Measurements from ENCODE around the gene FAM13A. TPM values are rescaled to one million over a fixed set of nuclear protein-coding genes. Genes with fewer than 3 reads are reported as not detected.

Gene FAM13A
- total RNA-seq, 4 donors from 2014 or later, result 5.2 to 19.1 (median 8.2) TPM

- TF ChIP-seq POLR2A (IDR thresholded peaks at IDR 0.05), result no peak
- peak in 5 of 6 experiments; percentile 9 to 42 (median 34) for TF ChIP-seq CTCF (IDR thresholded peaks at IDR 0.05)
- Histone ChIP-seq H3K27me3 (no peaks in the 10 kb centered on the region), H3K4me3 (no peak overlapping the region), H3K36me3 (peaks cover 0 to 95% (median 0%) of the 10 kb centered on the region in 3 donors), H3K9me3 (no peaks in the 10 kb centered on the region), H3K27ac (peak overlapping the region in 2 of 4 donors; percentile 36 to 56), H3K4me1 (peaks cover 0 to 12% (median 4%) of the 10 kb centered on the region in 3 donors)
- WGBS, 2 donors, result 38 to 72% methylated on average over 8 to 9 of the region's 9 CpGs
- intact Hi-C loops (cut with DNase I), result no loop called here
- no peak for DNase-seq
These were observed 350.4 kb downstream of the FAM13A start for GRCh38 chr4:88706574-88706973.

DNA sequence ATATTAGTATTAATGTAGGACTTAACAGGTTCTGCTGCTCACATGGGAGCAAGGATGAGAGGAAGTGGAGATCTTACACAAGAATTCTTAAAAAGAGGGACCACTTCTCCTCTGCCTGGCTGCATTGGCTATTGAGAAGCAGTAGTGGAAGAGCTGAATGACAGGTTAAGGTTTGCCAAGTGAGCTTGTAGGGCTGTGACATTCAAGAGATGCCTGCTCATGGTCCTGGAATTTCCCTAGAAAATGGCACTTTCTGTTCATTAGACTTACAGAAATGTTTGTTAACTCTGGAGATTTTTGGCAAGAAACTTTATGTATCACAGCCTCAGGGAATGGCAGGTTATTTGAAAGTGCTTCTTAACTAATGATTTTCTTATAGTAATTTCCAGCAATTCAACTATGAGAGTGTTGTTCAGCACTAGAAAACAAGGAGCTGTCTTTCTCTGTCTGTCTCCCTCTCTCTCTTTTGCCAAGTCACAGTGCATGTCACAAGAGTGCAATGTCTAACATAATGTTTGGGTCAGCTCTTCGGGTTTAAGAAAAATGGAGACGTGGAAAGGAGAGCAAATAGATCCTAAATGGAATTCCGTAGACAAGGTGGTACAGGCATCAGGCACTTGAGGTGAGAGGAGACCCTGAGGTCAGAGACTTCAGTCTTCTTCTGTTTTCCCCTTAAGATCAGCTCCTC lies 351.0 kb downstream of the FAM13A start:
- TF ChIP-seq CTCF (IDR thresholded peaks at IDR 0.05) (no peak), POLR2A (IDR thresholded peaks at IDR 0.05) (no peak)
- intact Hi-C loops (cut with DNase I), result no loop called here
- DNase-seq, result no peak
- Histone ChIP-seq H3K27ac (peak overlapping the region in 1 of 4 donors; percentile 1), H3K36me3 (peaks cover 0 to 90% (median 0%) of the 10 kb centered on the region in 3 donors), H3K27me3 (no peaks in the 10 kb centered on the region), H3K9me3 (no peaks in the 10 kb centered on the region), H3K4me3 (no peak overlapping the region), H3K4me1 (peaks cover 0 to 12% (median 4%) of the 10 kb centered on the region in 3 donors)
- 55 to 63% methylated on average over 3 of the region's 3 CpGs for WGBS, 2 donors

- no peak for DNase-seq
- peaks cover 0 to 87% (median 0%) of the 10 kb centered on the region in 3 donors for H3K36me3 ChIP-seq
- no peak overlapping the region for H3K4me3 ChIP-seq
- intact Hi-C loops (cut with DNase I), result no loop called here
- H3K27ac ChIP-seq, result no peak overlapping the region
- H3K9me3 ChIP-seq, result no peaks in the 10 kb centered on the region
- TF ChIP-seq POLR2A (IDR thresholded peaks at IDR 0.05) (no peak), CTCF (IDR thresholded peaks at IDR 0.05) (no peak)
- H3K27me3 ChIP-seq, result no peaks in the 10 kb centered on the region
- peaks cover 0 to 12% (median 4%) of the 10 kb centered on the region in 3 donors for H3K4me1 ChIP-seq
These were observed 351.8 kb downstream of the FAM13A start for GRCh38 chr4:88705223-88705622.

GRCh38 chr4:88702782-88703181 lies 354.2 kb downstream of the FAM13A start:
- H3K4me1 ChIP-seq, result peaks cover 0 to 16% (median 4%) of the 10 kb centered on the region in 3 donors
- no peak overlapping the region for H3K27ac ChIP-seq
- peaks cover 0 to 73% (median 0%) of the 10 kb centered on the region in 3 donors for H3K36me3 ChIP-seq
- no peak for DNase-seq
- WGBS, 2 donors, result 91 to 100% methylated on average over 2 of the region's 2 CpGs
- no peak overlapping the region for H3K4me3 ChIP-seq
- H3K9me3 ChIP-seq, result no peaks in the 10 kb centered on the region
- TF ChIP-seq CTCF (IDR thresholded peaks at IDR 0.05) (no peak), POLR2A (IDR thresholded peaks at IDR 0.05) (no peak)
- H3K27me3 ChIP-seq, result no peaks in the 10 kb centered on the region
- intact Hi-C loops (cut with DNase I), result no loop called here

DNA sequence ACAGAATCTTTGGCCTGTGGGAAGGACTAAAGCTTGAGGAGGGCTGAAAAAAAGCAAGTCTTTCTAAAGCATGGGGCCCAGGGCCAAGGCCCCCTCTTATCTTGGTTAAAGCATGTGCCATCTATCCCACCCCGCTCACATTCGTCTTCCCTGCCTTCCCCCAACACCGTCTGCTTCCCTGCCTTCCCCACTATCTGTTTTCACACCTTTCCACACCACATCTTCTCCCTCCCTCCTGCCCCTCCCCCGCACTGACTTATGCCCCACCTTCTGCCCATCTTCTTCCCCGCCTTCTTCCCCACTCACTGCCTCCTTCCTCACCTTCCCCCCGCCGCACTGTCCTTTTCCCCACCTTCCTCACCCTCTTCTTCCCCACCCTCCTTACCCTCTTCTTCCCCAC lies 358.5 kb downstream of the FAM13A start:
- TF ChIP-seq POLR2A (IDR thresholded peaks at IDR 0.05) (no peak), CTCF (IDR thresholded peaks at IDR 0.05) (no peak)
- no peak overlapping the region for H3K27ac ChIP-seq

More for the DNA sequence above, 358.5 kb downstream of the FAM13A start:
- 93 to 97% methylated on average over 7 of the region's 7 CpGs for whole genome bisulfite sequencing, 2 donors
- no peaks in the 10 kb centered on the region for H3K9me3 ChIP-seq
- peaks cover 0 to 9% (median 0%) of the 10 kb centered on the region in 3 donors for H3K4me1 ChIP-seq
- H3K36me3 ChIP-seq, result peaks cover 0 to 51% (median 0%) of the 10 kb centered on the region in 3 donors
- intact Hi-C loops (cut with DNase I), result no loop called here
- DNase-seq, result no peak
- no peak overlapping the region for H3K4me3 ChIP-seq
- no peaks in the 10 kb centered on the region for H3K27me3 ChIP-seq

Measured in esophagus squamous epithelium (tissue), 5 donors.